DOHH2 (cell line): ENCODE data around the gene BAZ1A.

Source experiments
- EZH2phosphoT487 ChIP-seq: fragments of 200-600 bp; sonication (generic); IDR thresholded peaks from 2 replicates; pipeline ENCODE4 v1.6.1; 2017; ENCODE audit warnings: borderline replicate concordance, mild to moderate bottlenecking, antibody characterized with exemption, low read length, moderate library complexity, mixed read lengths
- TF ChIP-seq, protein P1 (sequence below): fragments of 200-600 bp; sonication (generic); IDR thresholded peaks from one replicate; pipeline ENCODE4 v1.5.1; 2014; ENCODE audit warnings: antibody characterized with exemption, mild to moderate bottlenecking, low read depth, low read length; ENCODE audit not compliant: poor library complexity, severe bottlenecking

DNA sequence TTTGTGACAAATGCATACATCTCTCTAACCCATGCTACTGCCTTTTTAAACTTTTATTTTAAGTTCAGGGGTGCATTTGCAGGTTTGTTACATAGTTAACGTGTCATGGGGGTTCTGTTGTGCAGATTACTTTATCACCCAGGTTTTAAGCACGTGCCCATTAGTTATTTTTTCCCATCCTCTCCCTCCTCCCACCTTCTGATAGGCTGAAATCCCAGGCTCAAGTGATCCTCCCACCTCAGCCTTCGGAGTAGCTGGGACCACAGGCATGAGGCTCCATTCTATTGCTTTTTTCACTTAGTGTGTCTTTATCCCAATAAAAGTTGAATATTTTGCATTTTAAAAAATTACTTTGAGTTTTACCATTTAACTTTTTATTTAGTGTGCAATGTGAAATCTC lies 68.9 kb downstream of the BAZ1A start:
- TF ChIP-seq, protein P1, sequence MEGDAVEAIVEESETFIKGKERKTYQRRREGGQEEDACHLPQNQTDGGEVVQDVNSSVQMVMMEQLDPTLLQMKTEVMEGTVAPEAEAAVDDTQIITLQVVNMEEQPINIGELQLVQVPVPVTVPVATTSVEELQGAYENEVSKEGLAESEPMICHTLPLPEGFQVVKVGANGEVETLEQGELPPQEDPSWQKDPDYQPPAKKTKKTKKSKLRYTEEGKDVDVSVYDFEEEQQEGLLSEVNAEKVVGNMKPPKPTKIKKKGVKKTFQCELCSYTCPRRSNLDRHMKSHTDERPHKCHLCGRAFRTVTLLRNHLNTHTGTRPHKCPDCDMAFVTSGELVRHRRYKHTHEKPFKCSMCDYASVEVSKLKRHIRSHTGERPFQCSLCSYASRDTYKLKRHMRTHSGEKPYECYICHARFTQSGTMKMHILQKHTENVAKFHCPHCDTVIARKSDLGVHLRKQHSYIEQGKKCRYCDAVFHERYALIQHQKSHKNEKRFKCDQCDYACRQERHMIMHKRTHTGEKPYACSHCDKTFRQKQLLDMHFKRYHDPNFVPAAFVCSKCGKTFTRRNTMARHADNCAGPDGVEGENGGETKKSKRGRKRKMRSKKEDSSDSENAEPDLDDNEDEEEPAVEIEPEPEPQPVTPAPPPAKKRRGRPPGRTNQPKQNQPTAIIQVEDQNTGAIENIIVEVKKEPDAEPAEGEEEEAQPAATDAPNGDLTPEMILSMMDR: no peak
- TF ChIP-seq EZH2phosphoT487: no peak
